Measurements from ENCODE around the gene TSC1.

The TSC1 gene

GRCh38 chr9:132931178-132931735 is 13.2 kb downstream of the TSC1 start:
- DNase-seq: no peak

GRCh38 chr9:132927704-132928103 is 16.7 kb downstream of the TSC1 start:
- DNase-seq: no peak

- DNase-seq: no peak
These were observed 21.0 kb downstream of the TSC1 start for GRCh38 chr9:132923346-132923902.

- no peak for DNase-seq
These were observed 24.7 kb downstream of the TSC1 start for GRCh38 chr9:132919614-132920268.

- no peak for DNase-seq
These were observed 29.5 kb downstream of the TSC1 start for GRCh38 chr9:132914924-132915323.

GRCh38 chr9:132912131-132912530 is 32.3 kb downstream of the TSC1 start:
- DNase-seq: no peak

- no peak for DNase-seq
These were observed 34.0 kb downstream of the TSC1 start for GRCh38 chr9:132910376-132910775.

- no peak for DNase-seq
These were observed 35.1 kb downstream of the TSC1 start for GRCh38 chr9:132909311-132909710.

GRCh38 chr9:132908635-132909034 is 35.8 kb downstream of the TSC1 start:
- peak; percentile 5 for DNase-seq

GRCh38 chr9:132905726-132906125 is 38.7 kb downstream of the TSC1 start:
- DNase-seq: no peak

- DNase-seq: no peak
These were observed 40.6 kb downstream of the TSC1 start for GRCh38 chr9:132903574-132904492.

- DNase-seq: peak; percentile 82
These were observed 42.3 kb downstream of the TSC1 start for GRCh38 chr9:132901858-132902831.

- no peak for DNase-seq
These were observed 46.4 kb downstream of the TSC1 start for GRCh38 chr9:132898051-132898450.

- DNase-seq: no peak
These were observed 47.5 kb downstream of the TSC1 start for GRCh38 chr9:132896906-132897305.

GRCh38 chr9:132896264-132896663 is 48.2 kb downstream of the TSC1 start:
- DNase-seq: no peak

GRCh38 chr9:132894862-132895835 is 49.3 kb downstream of the TSC1 start:
- DNase-seq: no peak

GRCh38 chr9:132894346-132894745 is 50.1 kb downstream of the TSC1 start:
- no peak for DNase-seq

GRCh38 chr9:132892400-132892799 is 52.0 kb downstream of the TSC1 start:
- DNase-seq: no peak

- no peak for DNase-seq
These were observed 56.3 kb downstream of the TSC1 start for GRCh38 chr9:132888151-132888550.

GRCh38 chr9:132887181-132888120 is 57.0 kb downstream of the TSC1 start:
- DNase-seq: no peak
